GOT3 (cell line): ENCODE results near the gene PDE2A.

Experiments used
- DNase-seq: peaks from one replicate; lab custom pipeline; 2025; ENCODE audit warnings: mixed read lengths; lab: John Stamatoyannopoulos, UW

The PDE2A gene

DNA sequence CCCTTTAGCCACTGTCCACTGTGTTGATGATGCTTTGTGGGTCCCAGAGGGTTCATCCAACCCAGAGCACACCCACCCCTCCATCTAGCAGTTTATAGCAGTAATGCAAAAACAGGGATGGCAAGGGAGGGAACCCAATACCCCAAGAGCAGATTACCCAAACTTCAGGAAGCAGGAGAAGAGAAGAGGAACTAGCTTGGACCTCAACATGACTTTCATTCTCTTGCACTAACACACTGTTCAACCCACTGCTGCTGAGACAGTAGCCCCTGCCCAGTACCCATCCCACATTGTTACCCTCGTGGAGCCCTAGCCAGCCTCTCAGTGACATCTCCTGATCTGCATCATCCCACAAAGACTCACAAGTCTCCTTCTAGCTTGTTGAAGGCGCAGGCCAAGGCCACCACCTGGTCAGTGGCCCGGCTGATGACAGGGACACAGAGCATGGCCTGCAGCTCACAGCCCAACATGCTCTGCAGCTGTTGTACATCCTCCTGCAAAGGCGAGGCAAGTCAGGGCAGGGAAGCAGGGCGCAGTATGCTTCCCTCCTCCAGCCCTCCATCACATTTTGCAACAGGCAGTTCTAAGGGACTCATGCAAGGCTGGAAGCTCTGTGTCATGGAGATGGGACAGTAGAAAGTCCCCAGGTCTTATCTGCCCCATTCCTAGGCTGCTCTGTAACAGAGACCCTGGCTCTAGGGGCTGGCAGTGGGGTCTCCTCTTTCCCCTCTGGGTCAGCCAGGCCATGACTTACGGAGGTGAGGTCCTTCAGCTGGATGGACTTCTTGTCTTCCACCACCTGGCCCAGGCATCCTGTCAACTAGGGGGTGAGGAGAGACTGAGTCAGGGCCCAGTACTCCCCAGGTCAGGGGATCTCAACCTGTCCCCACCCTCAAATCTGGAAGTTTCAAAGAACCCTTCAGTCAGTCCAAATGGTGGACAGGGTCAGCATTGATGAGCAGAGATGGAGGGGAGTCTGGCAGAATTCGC is 85.5 kb downstream of the PDE2A start:
- no peak for DNase-seq

DNA sequence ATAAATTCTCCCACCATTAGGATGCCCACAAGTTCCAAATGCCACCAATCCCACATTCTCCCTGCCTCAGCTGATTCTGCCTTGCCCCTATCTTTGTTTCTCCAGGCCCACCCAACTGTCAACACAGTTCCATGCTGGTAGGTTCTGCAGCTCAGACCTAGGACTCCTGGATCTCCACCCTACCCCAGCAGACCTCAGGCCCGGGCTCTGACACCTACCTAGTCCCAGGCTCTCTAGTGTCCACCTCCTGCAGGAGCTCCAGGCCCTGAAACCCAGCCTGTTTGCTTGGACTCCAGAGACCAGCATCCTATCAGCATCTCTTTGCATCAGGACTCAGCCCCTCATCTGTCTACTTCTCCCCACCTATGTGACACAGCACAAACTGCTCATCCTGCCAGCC is 86.5 kb downstream of the PDE2A start:
- DNase-seq, result no peak

- DNase-seq, result no peak
Observed at GRCh38 chr11:72586321-72587090, 87.7 kb downstream of the PDE2A start.

- DNase-seq, result no peak
Observed at GRCh38 chr11:72585762-72586311, 88.4 kb downstream of the PDE2A start.

DNA sequence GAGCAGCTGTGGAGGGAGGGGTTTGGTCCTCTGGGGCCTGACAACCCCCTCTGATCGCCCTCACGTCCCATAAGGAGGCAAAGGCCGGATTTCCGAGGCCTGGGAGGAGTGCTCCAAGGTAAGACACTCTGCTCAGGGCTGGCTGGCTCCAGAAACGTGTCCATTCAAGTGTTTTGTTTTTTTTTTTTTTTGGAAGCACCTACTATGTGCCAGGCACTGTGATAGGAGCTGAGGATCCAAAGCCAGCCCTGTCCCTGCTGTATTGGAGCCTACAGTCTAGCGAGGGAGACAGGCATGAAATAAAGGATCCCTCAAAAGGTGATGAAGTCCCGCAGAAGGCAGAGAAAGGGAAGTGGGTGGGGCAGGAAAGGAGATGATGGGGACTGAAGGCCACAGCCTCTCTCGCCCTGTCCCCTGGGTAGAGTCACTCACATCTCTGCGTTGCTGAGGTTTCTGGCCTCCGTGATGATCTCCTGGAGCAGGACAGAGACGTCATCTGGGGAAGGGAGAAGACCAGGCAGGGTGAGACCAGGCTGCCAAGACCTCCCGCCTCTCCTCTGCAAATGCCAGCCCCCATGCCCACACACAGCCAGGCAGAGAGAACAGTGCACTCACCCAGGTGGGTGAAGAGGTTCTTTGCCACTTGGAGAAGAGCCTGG is 89.2 kb downstream of the PDE2A start:
- no peak for DNase-seq

- no peak for DNase-seq
Observed at GRCh38 chr11:72584293-72584938, 89.8 kb downstream of the PDE2A start.

DNA sequence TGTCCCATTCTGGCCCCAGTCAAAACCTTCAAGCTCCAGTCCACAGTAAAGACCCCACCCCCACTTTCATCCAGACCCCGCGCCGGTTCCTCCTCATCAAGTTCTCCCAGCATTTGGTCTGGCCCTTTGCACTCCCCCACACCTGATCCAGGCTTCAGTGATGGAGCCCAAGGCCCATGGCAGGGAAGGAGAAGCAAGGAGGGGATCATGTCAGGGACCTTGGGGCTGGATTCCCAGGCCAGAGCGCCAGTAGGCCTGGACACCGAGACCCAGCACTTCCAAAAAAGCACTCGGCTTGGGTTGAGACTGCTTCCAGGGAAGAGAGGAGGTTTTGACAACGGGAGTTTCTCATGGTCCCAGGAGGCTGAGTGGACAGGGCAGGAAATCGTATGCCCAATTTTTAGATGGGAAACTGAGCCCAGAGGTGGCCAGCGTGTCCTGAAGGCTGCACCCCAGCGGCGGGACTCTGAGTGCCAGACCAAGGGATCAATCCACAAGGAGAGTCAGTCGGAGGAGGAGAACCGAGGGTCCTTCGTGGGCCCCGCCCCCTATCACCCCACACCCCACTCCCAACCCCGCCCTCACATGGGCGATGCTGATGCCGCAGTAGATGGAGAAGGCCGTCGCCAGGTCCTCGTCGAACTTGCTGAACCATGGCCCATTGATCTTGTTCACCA is 90.5 kb downstream of the PDE2A start:
- DNase-seq, result no peak

GRCh38 chr11:72583177-72583553 is 91.1 kb downstream of the PDE2A start:
- no peak for DNase-seq

DNA sequence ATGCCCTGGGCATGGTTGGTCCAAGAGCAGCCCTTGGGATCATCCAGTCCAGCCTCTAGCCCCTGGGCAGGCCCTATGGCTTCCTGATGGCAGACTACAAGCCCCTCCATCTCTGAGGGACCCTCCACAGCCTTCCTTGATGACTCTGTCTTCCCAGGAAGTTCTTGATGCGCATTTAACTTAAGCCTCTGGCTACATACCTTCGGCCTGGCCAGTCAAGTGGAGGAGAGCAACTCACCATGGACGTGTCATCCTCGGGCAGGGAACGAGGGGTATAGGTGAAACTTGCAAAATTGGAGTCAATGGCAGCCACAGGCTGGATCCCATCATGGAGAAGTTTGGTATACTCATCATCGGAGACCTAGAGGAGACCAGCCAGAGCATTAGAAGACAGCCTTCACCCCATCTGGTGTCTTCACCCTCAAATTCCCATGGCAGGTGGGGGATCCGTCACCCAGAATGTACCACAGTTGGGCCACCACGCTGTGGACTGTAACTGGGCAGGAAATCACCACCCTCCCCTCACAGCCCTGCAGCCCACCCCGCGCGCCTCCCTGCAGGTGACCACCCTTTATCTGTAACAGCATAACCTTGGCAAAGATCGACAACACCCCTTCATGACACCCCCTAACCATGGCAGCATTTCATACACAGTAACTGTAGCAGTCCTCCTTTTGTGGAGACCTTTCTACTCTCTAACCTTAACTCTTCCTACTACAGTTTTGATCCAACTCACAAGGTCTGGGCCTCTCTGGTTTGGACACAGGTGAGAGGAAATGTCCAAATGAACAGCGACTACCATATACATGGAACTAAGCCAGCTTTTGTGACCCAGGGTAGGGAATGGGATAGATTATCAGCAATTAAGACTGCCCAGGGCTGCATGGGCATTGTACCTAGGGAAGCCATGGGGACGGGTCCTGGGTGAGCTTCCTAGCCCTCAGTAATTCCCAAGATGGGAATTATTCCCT is 91.7 kb downstream of the PDE2A start:
- DNase-seq, result no peak

- no peak for DNase-seq
Observed at GRCh38 chr11:72581067-72581466, 93.2 kb downstream of the PDE2A start.

GRCh38 chr11:72580642-72580950 is 93.6 kb downstream of the PDE2A start:
- DNase-seq, result no peak

GRCh38 chr11:72579816-72580641 is 94.2 kb downstream of the PDE2A start:
- no peak for DNase-seq

DNA sequence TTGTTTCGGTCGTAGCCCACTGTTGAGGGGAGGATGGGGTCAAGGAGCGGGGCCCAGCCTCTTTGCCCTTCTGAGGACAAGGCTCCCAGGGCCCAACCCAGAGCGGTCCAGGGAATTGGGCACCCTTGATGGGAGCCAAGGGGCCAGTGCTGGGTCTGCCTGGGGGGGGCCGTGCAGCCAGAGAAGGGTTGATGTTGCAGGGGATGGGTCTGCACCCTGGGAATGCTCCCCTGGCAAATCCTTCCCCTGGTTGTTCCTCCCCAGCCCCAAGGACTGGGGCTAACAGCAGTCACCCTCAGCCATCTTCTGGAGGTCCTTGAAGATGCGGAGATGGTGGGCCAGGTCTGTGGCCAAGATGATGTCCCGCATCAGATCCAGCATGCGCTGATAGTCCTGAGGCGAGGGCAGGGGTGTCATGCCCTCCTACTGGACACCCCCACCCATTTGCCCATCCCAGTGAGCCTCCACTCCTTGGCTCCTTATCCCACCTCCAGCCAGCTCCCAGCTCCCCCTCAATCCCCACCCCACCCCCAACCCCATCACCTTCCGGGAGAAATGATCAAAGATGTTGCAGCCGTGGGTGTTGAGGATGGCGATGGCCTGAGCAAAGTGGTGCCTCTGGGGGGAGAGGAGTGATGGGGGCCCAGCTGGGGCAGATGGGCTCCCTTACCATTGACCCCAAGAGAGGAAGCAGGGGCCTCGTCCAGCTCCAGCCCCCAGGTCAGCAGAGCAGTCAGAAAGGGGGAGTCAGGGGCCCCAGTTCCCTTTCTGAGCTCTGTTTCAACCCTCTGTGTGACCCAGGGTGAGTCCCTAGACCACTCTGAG is 95.0 kb downstream of the PDE2A start:
- no peak for DNase-seq

DNA sequence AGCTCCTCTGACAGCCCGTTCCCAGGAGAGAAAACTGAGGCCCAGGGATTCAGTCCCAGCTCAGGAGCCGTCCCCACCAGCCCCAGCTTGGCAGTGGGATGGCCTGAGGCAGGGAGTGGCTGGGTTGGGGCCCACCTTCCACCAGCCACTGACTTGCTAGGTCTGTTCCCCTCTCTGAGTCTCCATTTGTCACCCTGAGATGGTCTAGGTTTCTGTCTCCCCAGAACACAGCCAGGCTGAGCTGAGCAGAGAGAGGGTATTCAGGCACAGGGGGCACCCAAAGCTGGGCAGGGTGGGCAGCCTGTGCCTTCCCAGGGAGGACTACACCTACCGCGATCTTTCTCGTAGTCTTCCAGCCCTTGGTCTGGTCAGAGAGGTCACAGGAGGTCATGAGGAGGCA is 95.7 kb downstream of the PDE2A start:
- DNase-seq, result no peak

DNA sequence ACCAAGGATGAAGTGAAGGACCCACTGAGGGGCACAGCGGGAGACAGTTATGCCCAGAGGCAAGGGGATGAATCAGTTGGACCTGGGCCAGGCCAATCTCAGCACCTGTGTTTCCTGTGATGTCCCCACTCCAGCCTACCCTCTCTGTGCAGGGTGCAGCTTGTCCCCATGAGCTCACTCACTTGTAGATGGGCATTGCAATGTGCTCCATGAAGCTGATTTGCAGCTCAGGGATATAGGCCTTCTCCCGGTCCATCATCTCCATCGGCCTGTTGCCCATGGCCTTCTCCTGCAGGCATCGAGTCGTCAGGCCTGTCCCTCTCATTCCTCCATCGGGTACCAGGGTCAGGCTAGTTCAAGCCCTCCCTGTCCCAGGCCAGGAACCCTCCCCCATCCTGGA is 96.2 kb downstream of the PDE2A start:
- DNase-seq, result no peak

GRCh38 chr11:72577271-72577721 is 96.9 kb downstream of the PDE2A start:
- DNase-seq, result no peak

DNA sequence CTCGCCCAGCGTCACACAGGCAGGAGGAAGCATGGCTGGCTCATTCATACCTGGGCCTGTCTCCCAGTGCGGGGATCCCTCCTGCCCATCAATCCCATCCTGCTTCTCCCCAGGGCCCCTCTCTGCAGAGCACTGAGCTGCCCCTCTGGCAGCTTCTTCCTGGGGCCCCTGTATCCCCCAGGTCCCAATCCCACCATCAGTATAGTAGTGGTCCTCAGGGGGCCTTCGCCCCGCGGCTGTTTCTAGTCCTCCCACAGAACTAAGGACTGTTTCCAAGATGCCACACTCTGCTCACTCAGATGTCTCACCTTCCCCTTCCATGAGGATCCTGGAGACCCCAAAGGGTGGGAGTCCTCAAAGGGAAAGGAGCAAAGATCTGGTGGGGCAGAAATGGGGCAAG is 97.6 kb downstream of the PDE2A start:
- no peak for DNase-seq

DNA sequence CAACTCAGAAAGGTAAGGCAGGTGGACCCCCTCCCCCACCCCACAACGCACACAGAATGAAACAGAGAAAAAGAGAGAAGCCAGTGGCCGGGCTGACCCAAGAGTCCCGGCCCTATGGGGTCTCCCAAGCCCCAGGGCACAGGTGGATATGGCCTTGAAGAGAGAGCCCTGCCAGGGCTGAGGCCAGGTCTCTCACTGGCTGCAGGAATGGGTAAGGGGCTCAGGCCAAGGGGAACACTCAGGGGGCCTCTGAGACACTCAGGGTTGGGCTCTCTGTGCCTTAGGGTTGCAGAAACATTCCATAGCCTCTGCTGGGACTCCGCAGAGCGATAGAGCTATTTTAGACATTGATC is 98.0 kb downstream of the PDE2A start:
- no peak for DNase-seq
